ENCODE data around the gene FCRL4.

GRCh38 chr1:157539568-157539967 lies 58.3 kb downstream of the FCRL4 start:
- TF ChIP-seq CTCF (IDR thresholded peaks at IDR 0.05 in 2 of 3, conservative IDR thresholded peaks at IDR 0.05 in 1 of 3; ENCODE audit: borderline replicate concordance in 1 of 3, insufficient read depth in 1 of 3, low read depth in 2 of 3, low read length in 2 of 3) (no peak), REST (IDR thresholded peaks at IDR 0.05; ENCODE audit: low read depth) (no peak), POLR2A (IDR thresholded peaks at IDR 0.05; ENCODE audit: borderline replicate concordance, extremely low read depth, insufficient read depth, insufficient read length) (no peak), ZFX (IDR thresholded peaks at IDR 0.05) (no peak), CEBPB (IDR thresholded peaks at IDR 0.05; ENCODE audit: low read depth) (no peak), TCF7L2 (IDR thresholded peaks at IDR 0.05; ENCODE audit: borderline replicate concordance, extremely low read depth, insufficient read depth, insufficient read length) (no peak), ZBTB33 (IDR thresholded peaks at IDR 0.05; ENCODE audit: extremely low read depth, insufficient replicate concordance, low read length) (no peak), EZH2 (IDR thresholded peaks at IDR 0.05) (no peak), JUND (IDR thresholded peaks at IDR 0.05) (no peak), ZNF274 (IDR thresholded peaks at IDR 0.05; ENCODE audit: low read depth, low read length) (no peak), ELF1 (IDR thresholded peaks at IDR 0.05; ENCODE audit: borderline replicate concordance, low read depth) (no peak), POLR2AphosphoS5 (IDR thresholded peaks at IDR 0.05; ENCODE audit: low read depth, low read length) (no peak), RAD21 (IDR thresholded peaks at IDR 0.05; ENCODE audit: low read depth) (no peak), YY1 (IDR thresholded peaks at IDR 0.05; ENCODE audit: extremely low read depth, insufficient replicate concordance, low read depth, low read length) (no peak)
